H1 (cell line): ENCODE measurements around the gene EXD1. TPM values are rescaled to one million over a fixed set of nuclear protein-coding genes. Genes with fewer than 3 reads are reported as not detected.

Experiments used
- CTCF ChIA-PET: fragments of 300-600 bp; sonication (Branson Sonifier 250); formaldehyde crosslinking; loops from one replicate; lab custom pipeline; 2021; ENCODE audit not compliant: partially characterized antibody; lab: Charles Lee
- POLR2A ChIA-PET: fragments of 300-600 bp; sonication (Branson Sonifier 250); formaldehyde crosslinking; loops from one replicate; lab custom pipeline; 2021; ENCODE audit warnings: inconsistent platforms; ENCODE audit not compliant: partially characterized antibody; lab: Charles Lee
- DNase-seq, 2 experiments: peaks; one replicate each; pipeline versions ENCODE4 v3.0.0 to v3.0.0-alpha.2; 2010 to 2022; ENCODE audit warnings: low spot score in 2 of 2, low read depth in 1 of 2, mixed read lengths in 1 of 2
- FAIRE-seq: peaks from 2 replicates; lab custom pipeline; 2011; peaks lifted over from hg19 to GRCh38; lab: Jason Lieb, UNC
- H2AFZ ChIP-seq: 2 replicates; pipeline ENCODE4 v1.8.1; 2012; ENCODE audit warnings: low read length, inconsistent platforms
- H2AK5ac ChIP-seq: 2 replicates; pipeline ENCODE4 v1.6.1; 2013; ENCODE audit warnings: low read depth, low read length
- H2BK120ac ChIP-seq: replicated peaks from 2 replicates; pipeline ENCODE3; 2013; ENCODE audit warnings: low read depth, low read length, inconsistent platforms
- H2BK12ac ChIP-seq: 2 replicates; pipeline ENCODE4 v1.6.1; 2013; ENCODE audit warnings: low read depth, low read length
- H2BK15ac ChIP-seq: 2 replicates; pipeline ENCODE4 v1.6.1; 2013; ENCODE audit warnings: low read length
- H2BK20ac ChIP-seq: 2 replicates; pipeline ENCODE4 v1.6.1; 2013; ENCODE audit warnings: low read length
- H2BK5ac ChIP-seq: 2 replicates; pipeline ENCODE4 v1.6.1; 2013; ENCODE audit warnings: low read depth, low read length
- H3K14ac ChIP-seq: 2 replicates; pipeline ENCODE4 v1.6.1; 2013; ENCODE audit warnings: inconsistent platforms; ENCODE audit not compliant: insufficient read length
- H3K18ac ChIP-seq: 2 replicates; pipeline ENCODE4 v1.6.1; 2013; ENCODE audit warnings: low read length; ENCODE audit errors: extremely low read depth
- H3K23ac ChIP-seq: 2 replicates; pipeline ENCODE4 v1.6.1; 2013; ENCODE audit warnings: inconsistent platforms; ENCODE audit not compliant: insufficient read length
- H3K23me2 ChIP-seq: 2 replicates; pipeline ENCODE4 v1.6.1; 2013; ENCODE audit warnings: low read depth, low read length
- H3K27ac ChIP-seq: 2 replicates; pipeline ENCODE4 v1.6.1; 2011; ENCODE audit warnings: low read depth, low read length, inconsistent platforms
- H3K27me3 ChIP-seq, 4 experiments: replicated peaks in 1 of 4; 1 replicate in 1 of 4; 2 replicates in 3 of 4; pipeline versions ENCODE4 v1.6.1 to v1.8.1; 2011 to 2013; ENCODE audit warnings: low read length in 3 of 4, mild to moderate bottlenecking in 3 of 4, inconsistent platforms in 2 of 4, mixed read lengths in 2 of 4, moderate library complexity in 1 of 4; ENCODE audit not compliant: control insufficient read depth in 3 of 4, insufficient read depth in 3 of 4; ENCODE audit errors: extremely low read depth in 1 of 4
- H3K36me3 ChIP-seq, 4 experiments: 2 replicates each; pipeline versions ENCODE4 v1.6.1 to v1.8.1; 2011 to 2013; ENCODE audit warnings: mild to moderate bottlenecking in 4 of 4, low read length in 3 of 4, moderate library complexity in 2 of 4, control low read depth in 1 of 4, inconsistent platforms in 1 of 4; ENCODE audit not compliant: insufficient read depth in 4 of 4, control insufficient read depth in 2 of 4
- H3K4ac ChIP-seq: replicated peaks from 2 replicates; pipeline ENCODE3; 2013; ENCODE audit warnings: low read length, low read depth, mixed read lengths, inconsistent platforms; ENCODE audit not compliant: insufficient read length
- H3K4me1 ChIP-seq, 4 experiments: replicated peaks in 1 of 4; 1 replicate in 1 of 4; 2 replicates in 3 of 4; pipeline versions ENCODE4 v1.6.1 to v1.8.1; 2011 to 2013; ENCODE audit warnings: low read length in 3 of 4, inconsistent platforms in 2 of 4, mixed read lengths in 1 of 4; ENCODE audit not compliant: insufficient read depth in 4 of 4, control insufficient read depth in 3 of 4
- H3K4me2 ChIP-seq, 2 experiments: 2 replicates each; pipeline versions ENCODE4 v1.6.1 to v1.8.1; 2011 to 2013; ENCODE audit warnings: low read depth in 2 of 2, low read length in 2 of 2, control low read depth in 1 of 2, inconsistent platforms in 1 of 2, mild to moderate bottlenecking in 1 of 2; ENCODE audit not compliant: insufficient read depth in 1 of 2
- H3K4me3 ChIP-seq, 4 experiments: fragments of 200-600, 300-600 bp in 1 of 4; sonication (generic), shearing (Covaris generic), sonication (Bioruptor Twin) in 1 of 4; 2 replicates each; pipeline versions ENCODE4 v1.5.1 to v1.8.1; 2011 to 2016; ENCODE audit warnings: low read length in 4 of 4, low read depth in 3 of 4, control low read depth in 2 of 4, inconsistent platforms in 2 of 4, mild to moderate bottlenecking in 2 of 4, mixed read lengths in 1 of 4, moderate library complexity in 1 of 4; ENCODE audit not compliant: insufficient read depth in 2 of 4; ENCODE audit errors: extremely low read depth in 1 of 4
- H3K56ac ChIP-seq: replicated peaks from 2 replicates; pipeline ENCODE3; 2013; ENCODE audit warnings: low read depth, mild to moderate bottlenecking, mixed read lengths, low read length, inconsistent platforms; ENCODE audit not compliant: insufficient read length
- H3K79me1 ChIP-seq: 2 replicates; pipeline ENCODE4 v1.6.1; 2013; ENCODE audit warnings: low read depth, low read length, control low read depth
- H3K79me2 ChIP-seq, 2 experiments: 2 replicates each; pipeline versions ENCODE4 v1.6.1 to v1.8.1; 2012 to 2013; ENCODE audit warnings: low read length in 2 of 2, mild to moderate bottlenecking in 2 of 2, inconsistent platforms in 1 of 2; ENCODE audit not compliant: insufficient read depth in 2 of 2, control insufficient read depth in 1 of 2
- H3K9ac ChIP-seq, 4 experiments: replicated peaks in 1 of 4; 1 replicate in 1 of 4; 2 replicates in 3 of 4; pipeline versions ENCODE4 v1.6.1 to v1.8.1; 2011 to 2013; ENCODE audit warnings: low read depth in 3 of 4, low read length in 3 of 4, control low read depth in 2 of 4, mild to moderate bottlenecking in 2 of 4, moderate library complexity in 2 of 4, inconsistent platforms in 1 of 4; ENCODE audit errors: extremely low read depth in 1 of 4
- H3K9me3 ChIP-seq, 2 experiments: 2 replicates each; pipeline versions ENCODE4 v1.6.1 to v1.8.1; 2012 to 2013; ENCODE audit warnings: mild to moderate bottlenecking in 2 of 2, moderate library complexity in 2 of 2, control low read depth in 1 of 2, inconsistent platforms in 1 of 2, low read depth in 1 of 2, low read length in 1 of 2, mixed read lengths in 1 of 2; ENCODE audit not compliant: insufficient read depth in 2 of 2
- H4K20me1 ChIP-seq, 2 experiments: replicated peaks in 1 of 2; 2 replicates each; pipeline versions ENCODE3 to v1.8.1; 2011 to 2013; ENCODE audit warnings: inconsistent platforms in 2 of 2, low read length in 2 of 2, mild to moderate bottlenecking in 1 of 2; ENCODE audit not compliant: insufficient read depth in 2 of 2, control insufficient read depth in 1 of 2
- H4K5ac ChIP-seq: 2 replicates; pipeline ENCODE4 v1.6.1; 2013; ENCODE audit warnings: low read length, low read depth, mixed read lengths, inconsistent platforms; ENCODE audit not compliant: insufficient read length
- H4K8ac ChIP-seq: 2 replicates; pipeline ENCODE4 v1.8.0; 2013; ENCODE audit warnings: mild to moderate bottlenecking, moderate library complexity, low read length, inconsistent platforms; ENCODE audit not compliant: insufficient read depth; ENCODE audit errors: extremely low read depth
- H4K91ac ChIP-seq: replicated peaks from 2 replicates; pipeline ENCODE3; 2013; ENCODE audit warnings: low read length, mixed read lengths, inconsistent platforms; ENCODE audit not compliant: insufficient read length
- ASH2L ChIP-seq: fragments of 200-600, 300-600 bp; sonication (generic); IDR thresholded peaks from one replicate; pipeline ENCODE4 v1.7.1; 2017; ENCODE audit warnings: low read length
- BACH1 ChIP-seq: IDR thresholded peaks from 2 replicates; pipeline ENCODE4 v1.6.1; 2012; ENCODE audit warnings: low read length, improper control_type of control experiment
- CEBPB ChIP-seq: IDR thresholded peaks from 2 replicates; pipeline ENCODE4 v1.6.1; 2012; ENCODE audit warnings: low read depth, low read length
- CTBP2 ChIP-seq: IDR thresholded peaks from 2 replicates; pipeline ENCODE4 v1.7.0; 2011; ENCODE audit warnings: borderline replicate concordance, mild to moderate bottlenecking, moderate library complexity, mixed read lengths, low read length; ENCODE audit not compliant: insufficient read depth, insufficient read length
- GABPA ChIP-seq: IDR thresholded peaks from 2 replicates; pipeline ENCODE4 v1.6.1; 2011; ENCODE audit warnings: mild to moderate bottlenecking, low read length, moderate library complexity, borderline replicate concordance; ENCODE audit not compliant: insufficient read depth
- JUND ChIP-seq: IDR thresholded peaks from 2 replicates; pipeline ENCODE4 v1.6.1; 2011; ENCODE audit warnings: mild to moderate bottlenecking, improper control_type of control experiment, low read length
- KDM1A ChIP-seq: fragments of 200-600, 300-600 bp; sonication (generic); IDR thresholded peaks from 2 replicates; pipeline ENCODE4 v1.7.1; 2016; ENCODE audit warnings: mild to moderate bottlenecking, low read length, borderline replicate concordance
- MAFK ChIP-seq: IDR thresholded peaks from 2 replicates; pipeline ENCODE4 v1.6.1; 2012; ENCODE audit warnings: low read depth, mild to moderate bottlenecking, improper control_type of control experiment, low read length
- RXRA ChIP-seq: IDR thresholded peaks from 2 replicates; pipeline ENCODE4 v1.6.1; 2011; ENCODE audit warnings: low read depth, mild to moderate bottlenecking, low read length, moderate library complexity; ENCODE audit not compliant: insufficient read depth
- SP1 ChIP-seq: IDR thresholded peaks from 2 replicates; pipeline ENCODE4 v1.6.1; 2011; ENCODE audit warnings: low read depth, low read length
- SP4 ChIP-seq: IDR thresholded peaks from 2 replicates; pipeline ENCODE4 v1.6.1; 2012; ENCODE audit warnings: low read length, inconsistent platforms
- TEAD4 ChIP-seq: IDR thresholded peaks from 2 replicates; pipeline ENCODE4 v1.6.1; 2012; ENCODE audit warnings: low read depth, low read length, inconsistent platforms, mixed read lengths
- WGBS, 2 experiments: shearing (Covaris generic) in 1 of 2; methylation state at CpG; one replicate each; pipeline versions ENCODE4 v1.1.6 to v1.1.7; 2013 to 2015; ENCODE audit warnings: low lambda C conversion rate in 2 of 2, mixed read lengths in 2 of 2, inconsistent platforms in 1 of 2, low coverage in 1 of 2, missing lambda C conversion rate in 1 of 2; ENCODE audit not compliant: insufficient replicate concordance in 2 of 2, insufficient coverage in 1 of 2, insufficient read length in 1 of 2; ENCODE audit errors: extremely low coverage in 1 of 2, missing lambda C conversion rate in 1 of 2; 5-methylcytosine and 5-hydroxymethylcytosine counted together
- polyA plus RNA-seq, 7 experiments: library from polyadenylated mRNA; depleted of rRNA in 3 of 7; stranded (reverse) in 5 of 7; unstranded in 2 of 7; fragments of >200 nt in 5 of 7; fragments of 200-250 nt in 2 of 7; gene quantifications; 1 replicate in 5 of 7; 2 replicates in 1 of 7; 4 replicates in 1 of 7; pipeline versions ENCODE4 v1.2.1 to v1.2.3, GENCODE V29; 2011 to 2013; ENCODE audit warnings: missing spikeins in 2 of 7, mixed read lengths in 2 of 7
- total RNA-seq: library from RNA; stranded (reverse); fragmentation: NEBNext Ultra II Directional; extraction: Animal tissue kit (Norgen Biotek cat#: 25700); gene quantifications from 2 replicates; pipeline ENCODE4 v1.2.1, GENCODE V29; 2021

EXD1 gene
- total and polyA plus RNA-seq, 2 of the 8 experiments (the other 6 are each of a cell fraction or from before 2014, with no cell fraction given) = 0.06 to 0.54 TPM

- Histone ChIP-seq H2BK12ac (no peak overlapping the region), H2AFZ (no peak overlapping the region), H4K8ac (no peak overlapping the region), H3K27ac (no peak overlapping the region; the same call in 1 of the 2 replicates), H2BK15ac (no peak overlapping the region), H2BK5ac (no peak overlapping the region), H3K4ac (no peak overlapping the region), H4K20me1 (no peaks in the 10 kb centered on the region), H3K4me3 (peak overlapping the region in 1 of 4 experiments; percentile 28; a peak in 1 of 8 replicates), H3K79me2 (no peaks in the 10 kb centered on the region), H2BK120ac (no peak overlapping the region), H3K27me3 (no peaks in the 10 kb centered on the region), H3K23ac (no peak overlapping the region), H3K4me2 (peak overlapping the region in 1 of 2 experiments; percentile 35; a peak in 1 of 4 replicates), H3K14ac (no peak overlapping the region), H2BK20ac (no peak overlapping the region), H3K4me1 (peaks cover 0 to 3% (median 2%) of the 10 kb centered on the region in 4 experiments; a peak in 6 of 7 replicates), H4K91ac (no peak overlapping the region), H2AK5ac (no peak overlapping the region), H3K9ac (no peak overlapping the region), H3K36me3 (peaks cover 0 to 12% (median 4%) of the 10 kb centered on the region in 4 experiments; a peak in 3 of 8 replicates), H3K56ac (no peak overlapping the region), H4K5ac (no peak overlapping the region), H3K79me1 (no peaks in the 10 kb centered on the region), H3K18ac (no peak overlapping the region), H3K9me3 (no peaks in the 10 kb centered on the region), H3K23me2 (no peaks in the 10 kb centered on the region)
- ChIA-PET CTCF (interaction anchor here (0.7 to 1.2 kb wide), 4 partner anchors 10 to 67 kb away, joined by 4 to 5 read pairs (median 4); partner anchors contain the start of genes CHP1 and EXD1), POLR2A (interaction anchor here (0.7 to 1.2 kb wide), 3 partner anchors 15 to 124 kb away, joined by 4 to 5 read pairs (median 4); no protein-coding TSS in a partner anchor)
- DNase-seq (peak in 1 of 2 experiments; percentile 27), FAIRE-seq (peak; percentile 74)
- 36% methylated on average over 6 of the region's 6 CpGs; no CpG with 5 or more reads in 1 of the 2 experiments for WGBS, 2 experiments
- TF ChIP-seq RXRA = no peak
- no peak for TF ChIP-seq SP4
- no peak for TF ChIP-seq GABPA
- no peak; the same call in 1 of the 2 replicates for TF ChIP-seq JUND
- peak; percentile 94 for TF ChIP-seq CEBPB
- peak; percentile 63 for TF ChIP-seq ASH2L
- TF ChIP-seq CTBP2 = no peak
- no peak for TF ChIP-seq KDM1A
- peak; percentile 75 for TF ChIP-seq TEAD4
- TF ChIP-seq BACH1 = peak; percentile 65
- peak; percentile 75 for TF ChIP-seq MAFK
- TF ChIP-seq SP1 = 0 out of 2 replicates have a peak, but pooled peaks have one; percentile 22
Measured at GRCh38 chr15:41263891-41264351, 33.4 kb upstream of the EXD1 start.
